ENCODE results near the gene PEAK1.

Gene PEAK1

GRCh38 chr15:77367631-77368030 lies 52.3 kb downstream of the PEAK1 start:
- no peak overlapping the region for H3K4me3 ChIP-seq (replicated peaks; ENCODE audit: low read depth, low read length)
- DNase-seq (ENCODE audit: extremely low read depth, low read depth): no peak
- TF ChIP-seq CTCF (IDR thresholded peaks at IDR 0.05; ENCODE audit: low read depth, low read length, missing control alignments): no peak

GRCh38 chr15:77361456-77361855 lies 58.4 kb downstream of the PEAK1 start:
- H3K4me3 ChIP-seq (replicated peaks; ENCODE audit: low read depth, low read length): no peak overlapping the region
- no peak for DNase-seq (ENCODE audit: extremely low read depth, low read depth)
- no peak for TF ChIP-seq CTCF (IDR thresholded peaks at IDR 0.05; ENCODE audit: low read depth, low read length, missing control alignments)

GRCh38 chr15:77358545-77359240 lies 61.2 kb downstream of the PEAK1 start:
- no peak for TF ChIP-seq CTCF (IDR thresholded peaks at IDR 0.05; ENCODE audit: low read depth, low read length, missing control alignments)
- no peak overlapping the region for H3K4me3 ChIP-seq (replicated peaks; ENCODE audit: low read depth, low read length)
- no peak for DNase-seq (ENCODE audit: extremely low read depth, low read depth)

- no peak for TF ChIP-seq CTCF (IDR thresholded peaks at IDR 0.05; ENCODE audit: low read depth, low read length, missing control alignments)
- H3K4me3 ChIP-seq (replicated peaks; ENCODE audit: low read depth, low read length): no peak overlapping the region
These were observed 63.6 kb downstream of the PEAK1 start for GRCh38 chr15:77356305-77356704.

GRCh38 chr15:77355321-77355720 lies 64.6 kb downstream of the PEAK1 start:
- DNase-seq (ENCODE audit: extremely low read depth, low read depth): no peak
- TF ChIP-seq CTCF (IDR thresholded peaks at IDR 0.05; ENCODE audit: low read depth, low read length, missing control alignments): no peak
- no peak overlapping the region for H3K4me3 ChIP-seq (replicated peaks; ENCODE audit: low read depth, low read length)

More at GRCh38 chr15:77356305-77356704, 63.6 kb downstream of the PEAK1 start:
- DNase-seq (ENCODE audit: extremely low read depth, low read depth): no peak

GRCh38 chr15:77354063-77354462 lies 65.8 kb downstream of the PEAK1 start:
- no peak overlapping the region for H3K4me3 ChIP-seq (replicated peaks; ENCODE audit: low read depth, low read length)
- no peak for DNase-seq (ENCODE audit: extremely low read depth, low read depth)
- no peak for TF ChIP-seq CTCF (IDR thresholded peaks at IDR 0.05; ENCODE audit: low read depth, low read length, missing control alignments)

- no peak for DNase-seq (ENCODE audit: extremely low read depth, low read depth)
- H3K4me3 ChIP-seq (replicated peaks; ENCODE audit: low read depth, low read length): no peak overlapping the region
These were observed 67.0 kb downstream of the PEAK1 start for GRCh38 chr15:77352887-77353286.

More at GRCh38 chr15:77352887-77353286, 67.0 kb downstream of the PEAK1 start:
- TF ChIP-seq CTCF (IDR thresholded peaks at IDR 0.05; ENCODE audit: low read depth, low read length, missing control alignments): no peak

Data from HFF-Myc (cell line).